HG02571 (cell line): ENCODE data around the gene SMIM12.

ENCODE experiments used
- ATAC-seq: cut with Tn5 transposase; IDR thresholded peaks from one replicate; pipeline ENCODE4 v1.9.1; 2021; ENCODE audit warnings: mild to moderate bottlenecking, moderate library complexity; ENCODE audit not compliant: unreplicated experiment

Gene SMIM12, protein sequence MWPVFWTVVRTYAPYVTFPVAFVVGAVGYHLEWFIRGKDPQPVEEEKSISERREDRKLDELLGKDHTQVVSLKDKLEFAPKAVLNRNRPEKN

DNA sequence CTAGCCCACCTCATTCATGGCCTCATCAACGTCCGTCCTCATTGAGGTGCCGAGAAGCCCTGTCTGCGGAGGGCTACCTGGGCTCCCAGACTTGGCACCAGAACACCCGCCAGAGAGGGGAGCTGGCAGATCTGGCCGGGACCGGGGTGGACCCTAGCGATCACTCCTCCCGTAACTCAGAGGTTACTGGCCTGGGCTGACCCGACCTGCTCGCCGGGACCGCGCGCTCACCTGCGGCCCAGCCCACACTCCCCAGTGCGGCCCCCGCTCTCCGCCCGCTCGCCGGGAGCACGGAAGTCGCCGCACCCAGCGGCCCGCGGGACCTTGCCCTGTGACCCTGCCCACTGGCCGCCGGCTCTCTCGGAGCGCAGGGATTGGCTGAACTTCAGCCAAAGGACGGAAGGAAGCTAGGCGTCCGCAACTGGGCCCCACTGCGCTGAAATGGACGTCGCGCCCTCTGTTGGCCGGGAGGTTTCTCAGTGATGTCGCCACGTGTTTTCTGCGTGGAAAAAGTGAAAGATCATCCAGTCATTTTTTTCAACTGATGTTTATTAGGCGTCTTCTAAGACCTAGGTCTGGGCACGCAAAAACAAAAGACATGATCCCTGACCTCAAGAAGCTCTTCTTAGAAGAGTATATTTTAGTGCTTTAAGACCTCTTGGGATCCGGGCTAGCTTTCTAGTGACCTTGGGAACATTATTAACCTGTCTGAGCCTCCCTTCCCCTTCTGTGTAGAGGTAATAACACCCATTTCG lies at the start of gene SMIM12:
Gene SMIM12, minus strand, starts transcription at position 304 of the 755 bp plus-strand sequence. CDS start 3,772 bp downstream, outside the sequence.
- ATAC-seq, result peak; percentile 95

DNA sequence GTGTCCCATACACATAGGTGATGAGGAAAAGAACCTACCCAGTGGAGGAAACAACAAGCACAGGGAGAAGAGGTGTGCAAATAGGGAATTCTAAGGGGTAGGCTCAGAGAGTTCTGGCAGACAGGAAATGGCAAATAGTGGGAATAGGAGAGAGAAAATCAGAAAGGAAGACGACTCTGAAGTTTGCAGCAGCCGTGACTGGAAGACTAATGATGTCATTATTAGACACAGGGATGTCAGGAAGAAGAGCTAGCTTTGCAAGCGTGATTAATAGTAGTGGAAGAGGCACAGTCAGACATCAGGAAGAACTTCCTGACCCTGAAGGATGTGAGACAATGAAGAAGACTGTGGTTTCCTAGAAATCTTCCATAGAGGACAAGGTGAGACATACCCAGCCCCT lies 48.8 kb upstream of the SMIM12 start:
- ATAC-seq, result no peak

DNA sequence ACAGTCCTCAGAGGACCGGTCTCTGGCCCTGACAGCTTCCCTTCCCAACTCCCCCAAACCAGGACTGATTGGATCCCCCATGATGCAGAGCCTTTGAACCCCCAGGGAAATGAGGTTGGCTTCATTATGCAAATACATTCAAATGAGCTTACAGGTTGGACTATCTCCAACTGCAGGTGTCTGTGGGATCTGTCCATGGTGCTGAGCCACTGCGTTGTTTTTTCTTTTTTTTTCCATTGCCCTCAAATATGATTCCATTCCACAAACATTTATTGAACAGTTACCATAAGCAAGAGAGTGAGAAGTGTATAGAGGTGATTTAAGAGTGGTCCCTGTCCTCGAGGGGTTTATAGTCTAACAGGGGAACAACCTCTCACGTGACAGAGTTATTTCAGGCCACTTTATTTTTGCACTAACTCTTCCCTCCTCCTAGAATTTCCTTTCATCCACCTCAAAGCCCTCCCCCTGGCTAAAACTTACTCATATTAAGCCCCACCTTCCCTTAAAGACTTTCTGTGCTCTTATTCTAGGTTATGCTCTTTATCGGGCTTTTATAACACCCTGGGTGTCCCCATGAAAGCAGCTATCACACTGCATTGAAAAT lies 48.0 kb upstream of the SMIM12 start:
- ATAC-seq, result no peak

DNA sequence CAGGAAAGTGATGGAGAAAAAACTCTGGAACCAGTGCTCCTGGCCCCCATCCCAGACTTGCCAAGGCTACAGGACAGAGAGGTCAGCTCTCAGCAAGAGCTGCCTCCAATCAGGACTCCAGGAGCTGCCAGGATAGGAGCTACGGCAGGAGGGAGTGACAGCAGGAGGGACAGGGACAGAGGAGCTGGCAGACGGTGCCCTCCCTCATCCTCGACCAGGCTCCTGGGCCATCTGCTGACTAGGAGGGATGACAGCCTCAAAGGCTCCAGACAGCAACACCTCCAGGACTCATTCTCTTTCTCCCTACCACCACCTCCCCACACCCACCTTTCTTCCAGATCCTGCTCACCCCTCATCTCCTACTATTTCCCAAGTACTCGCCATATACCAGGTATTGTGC lies 47.2 kb upstream of the SMIM12 start:
- ATAC-seq, result no peak

DNA sequence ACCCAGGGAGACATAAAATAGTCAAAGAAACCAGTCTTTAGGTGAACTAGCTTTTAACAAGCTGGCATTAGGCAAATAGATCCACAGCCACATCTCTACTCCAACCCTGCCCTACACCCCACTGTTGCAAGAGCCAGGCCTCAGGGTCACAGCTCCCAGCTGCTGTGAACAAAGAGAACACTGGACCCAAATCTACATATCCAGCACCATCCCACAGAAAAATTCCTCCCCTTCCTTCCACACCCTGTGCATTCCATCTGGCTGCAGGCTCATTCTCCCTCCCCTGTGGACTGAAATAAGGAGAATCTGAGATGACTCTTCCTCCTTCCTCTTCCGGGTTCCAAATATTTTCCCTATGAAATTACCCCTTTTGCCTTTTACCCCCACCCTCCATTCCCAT lies 46.7 kb upstream of the SMIM12 start:
- ATAC-seq, result no peak

DNA sequence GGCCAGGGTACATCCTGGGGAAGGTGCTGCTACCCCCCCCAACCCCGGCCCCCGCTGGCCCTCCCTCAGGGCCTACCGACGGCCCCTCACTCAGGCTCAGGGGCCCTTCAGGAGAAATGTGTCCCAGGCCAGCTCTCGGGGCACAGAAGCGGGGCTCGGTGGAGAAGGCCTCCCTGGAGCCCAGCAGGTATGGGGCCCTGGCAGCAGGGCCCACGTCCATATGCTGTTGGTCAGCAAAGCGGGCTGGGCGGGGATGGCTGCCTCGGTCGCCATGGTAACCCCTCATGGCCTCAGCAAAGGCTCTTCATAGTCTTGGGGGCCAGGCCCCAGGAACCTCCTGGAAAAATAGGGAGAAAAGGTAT lies 45.5 kb upstream of the SMIM12 start:
- no peak for ATAC-seq

DNA sequence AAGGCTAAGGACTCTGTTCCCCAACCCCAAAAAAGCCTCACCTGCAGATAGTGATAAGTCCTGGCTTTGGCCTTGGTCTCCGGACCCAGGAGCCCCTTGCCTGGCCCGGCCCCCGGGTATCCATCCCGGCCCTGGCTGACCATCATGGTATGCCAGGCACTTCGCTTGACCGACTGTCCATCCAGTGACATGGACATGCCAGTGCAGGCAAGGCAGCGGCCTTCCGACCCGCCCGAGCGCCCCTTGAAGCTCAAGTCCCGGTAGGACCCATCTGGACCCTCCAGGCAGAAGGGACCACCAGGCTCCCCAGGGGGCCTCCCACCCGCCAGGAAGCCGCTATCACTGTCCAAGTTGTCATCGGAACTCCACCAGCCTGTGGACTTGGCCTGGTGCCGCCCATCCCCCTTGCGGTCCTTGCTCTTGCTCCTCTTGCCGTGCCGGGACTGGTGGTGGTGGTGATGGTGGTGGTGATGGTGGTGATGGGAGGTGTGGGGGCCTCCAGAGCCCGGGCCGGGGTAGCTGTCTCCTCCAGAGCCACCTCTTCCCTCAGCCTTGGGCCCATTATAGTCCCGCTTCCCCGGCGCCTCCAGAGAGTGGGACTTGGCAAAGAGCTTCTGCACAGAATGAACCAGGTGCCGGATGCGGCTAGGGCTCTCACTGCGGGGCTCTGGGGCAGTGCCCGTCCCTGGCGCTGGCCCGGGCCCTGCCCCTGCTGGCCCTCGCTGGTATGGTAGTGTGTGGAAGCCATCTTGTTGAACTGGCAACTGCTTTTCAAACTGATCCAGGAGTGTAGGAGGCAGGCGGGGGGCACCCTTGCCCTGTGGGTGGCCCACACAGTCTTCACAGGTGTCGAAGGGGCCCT lies 44.9 kb upstream of the SMIM12 start:
- no peak for ATAC-seq

DNA sequence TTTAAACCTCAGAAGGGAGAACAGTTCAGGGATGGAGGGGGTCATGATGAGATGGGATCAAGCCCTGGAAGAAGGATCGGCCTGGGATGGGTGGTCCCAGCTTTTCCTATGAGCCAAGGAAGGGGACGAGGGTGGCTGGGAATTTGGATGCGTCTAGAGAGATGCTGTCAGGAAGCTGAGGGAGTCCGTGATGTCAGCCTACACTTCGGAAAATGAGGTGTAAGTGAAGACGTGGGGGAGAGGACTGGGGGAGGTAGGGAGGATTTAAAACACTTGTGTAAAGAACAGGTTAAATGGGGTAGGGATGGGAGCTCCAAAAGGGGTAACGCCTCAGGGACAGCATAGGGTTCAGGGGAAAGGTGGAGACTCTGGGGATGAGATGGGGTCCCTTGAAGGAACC lies 42.4 kb upstream of the SMIM12 start:
- no peak for ATAC-seq

DNA sequence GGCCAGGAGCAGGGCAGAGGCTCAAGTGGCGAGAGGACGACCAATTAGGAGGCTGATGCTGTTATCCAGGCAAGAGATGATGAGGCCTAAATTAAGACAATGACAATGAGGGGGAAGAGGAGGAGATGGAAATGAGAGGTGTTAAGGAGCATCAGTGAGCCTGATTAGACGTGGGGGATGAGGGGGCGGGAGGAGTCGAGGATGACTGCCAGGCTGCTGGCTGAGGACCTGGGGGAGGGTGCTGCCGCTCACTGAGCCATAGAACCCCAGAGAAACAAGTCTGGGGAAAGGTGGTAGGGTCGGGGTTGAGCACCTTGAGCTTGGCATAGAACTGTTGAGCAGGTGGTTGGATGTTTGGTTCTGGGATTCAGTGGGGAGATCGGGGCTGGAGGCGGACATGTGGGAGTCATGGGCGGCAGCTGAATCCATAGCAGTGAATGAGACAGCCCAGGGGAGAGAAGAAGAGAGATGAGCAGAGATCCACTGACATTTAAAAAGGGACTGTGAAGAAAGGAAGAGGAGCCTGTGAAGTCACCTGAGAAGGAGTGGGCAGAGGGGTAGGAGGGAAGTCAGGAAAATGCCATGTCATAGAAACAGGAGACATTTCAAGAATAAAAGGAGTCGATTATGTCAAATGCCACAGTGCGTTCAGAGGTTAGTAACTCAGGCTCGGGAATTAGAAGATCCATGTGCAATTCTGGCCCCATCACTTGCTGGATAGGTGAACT lies 41.4 kb upstream of the SMIM12 start:
- ATAC-seq, result no peak

DNA sequence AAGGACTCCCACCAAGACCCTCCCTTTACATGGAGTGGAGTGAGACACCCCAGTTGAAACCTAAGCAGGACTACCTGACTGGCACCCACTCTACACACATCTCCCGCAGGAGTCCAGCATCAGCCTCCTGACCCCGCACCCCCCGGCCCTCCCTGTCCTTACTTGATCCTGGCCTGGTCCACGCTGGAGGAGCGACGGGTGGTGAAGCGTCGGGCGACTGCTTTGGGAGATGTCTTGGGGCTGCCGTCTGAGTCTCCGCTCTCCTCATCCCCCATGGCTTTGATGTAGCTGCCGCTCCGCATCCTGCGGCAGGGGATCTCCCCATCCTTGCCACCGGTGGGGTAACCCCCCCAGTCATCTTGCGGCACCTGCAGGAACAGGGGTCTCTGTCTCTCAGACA lies 40.4 kb upstream of the SMIM12 start:
- no peak for ATAC-seq

DNA sequence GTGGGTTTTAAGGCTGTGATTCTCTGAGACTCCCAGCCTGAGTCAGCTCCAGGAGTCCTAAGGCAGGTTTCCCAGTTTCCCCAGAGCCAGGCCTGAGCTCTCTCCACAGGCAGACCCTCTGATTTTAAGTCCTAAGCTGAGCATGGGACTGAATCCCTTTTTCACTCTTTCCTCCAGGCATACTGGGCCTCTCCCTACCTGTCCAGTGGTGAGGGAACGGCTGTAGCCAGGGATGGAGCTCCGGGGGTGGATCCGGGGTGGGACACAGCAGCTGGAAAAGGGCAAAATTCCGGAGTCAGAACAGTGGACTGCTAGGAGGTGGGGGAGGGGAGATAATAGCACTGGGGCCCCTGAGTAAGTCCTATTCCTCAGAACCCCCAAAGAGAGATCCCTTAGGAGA lies 39.9 kb upstream of the SMIM12 start:
- no peak for ATAC-seq

DNA sequence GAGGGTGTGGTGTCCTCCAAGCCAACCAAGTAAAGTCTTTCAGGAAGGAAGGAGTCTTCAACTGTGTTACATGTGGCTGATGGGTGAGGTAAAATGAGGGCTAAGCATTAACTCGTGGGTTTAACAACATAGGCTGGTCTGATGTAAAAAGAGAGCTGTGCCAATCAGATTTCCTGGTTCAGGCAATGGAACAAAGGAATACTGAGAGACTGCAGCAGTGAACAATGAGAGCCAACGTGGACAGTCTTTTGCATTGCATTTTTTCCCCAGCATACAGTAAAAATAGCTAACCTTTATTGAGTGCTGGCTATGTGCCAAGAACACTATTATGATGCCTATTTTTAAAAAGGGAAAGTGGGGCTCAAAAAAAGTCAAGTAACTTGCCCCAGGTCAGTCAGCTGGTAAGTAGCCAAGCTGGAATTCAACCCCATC lies 38.8 kb upstream of the SMIM12 start:
- no peak for ATAC-seq

DNA sequence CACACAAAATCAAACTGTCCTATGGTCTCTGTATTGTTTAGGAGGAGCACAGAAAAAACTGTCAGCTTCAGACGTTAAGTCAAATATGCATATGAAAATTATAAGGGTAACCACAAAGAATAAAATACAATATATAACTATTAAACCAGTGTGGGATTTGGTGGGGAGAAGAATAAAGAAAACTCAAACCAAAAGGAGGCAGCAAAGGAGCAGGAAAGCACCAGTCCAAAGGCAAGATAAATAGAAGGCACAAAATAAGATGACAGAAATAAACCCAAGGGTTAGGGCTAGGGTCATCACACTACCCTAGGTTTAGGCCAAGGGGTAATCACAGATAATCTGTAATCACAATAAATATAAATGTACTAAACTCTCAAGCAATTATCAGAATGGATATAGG lies 37.1 kb upstream of the SMIM12 start:
- no peak for ATAC-seq

DNA sequence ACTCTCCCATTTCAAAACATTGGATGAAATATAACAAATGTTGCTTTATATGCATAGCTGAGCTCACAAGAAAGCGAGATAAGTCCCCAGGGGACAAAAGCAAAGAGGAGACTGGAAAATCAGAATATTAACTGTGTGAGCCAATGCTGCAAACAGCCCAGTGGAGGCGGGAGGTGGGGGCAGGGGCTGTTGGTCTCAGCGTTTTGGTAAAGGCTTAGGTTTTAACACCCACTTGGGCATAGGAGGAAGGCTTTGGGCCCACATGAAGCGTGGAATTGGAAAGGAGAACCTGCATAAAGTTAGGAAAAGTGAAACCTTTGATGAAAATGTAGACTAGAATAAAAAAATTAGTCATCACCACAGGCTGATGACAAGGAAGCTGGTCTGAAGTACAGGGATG lies 30.2 kb upstream of the SMIM12 start:
- ATAC-seq, result no peak

DNA sequence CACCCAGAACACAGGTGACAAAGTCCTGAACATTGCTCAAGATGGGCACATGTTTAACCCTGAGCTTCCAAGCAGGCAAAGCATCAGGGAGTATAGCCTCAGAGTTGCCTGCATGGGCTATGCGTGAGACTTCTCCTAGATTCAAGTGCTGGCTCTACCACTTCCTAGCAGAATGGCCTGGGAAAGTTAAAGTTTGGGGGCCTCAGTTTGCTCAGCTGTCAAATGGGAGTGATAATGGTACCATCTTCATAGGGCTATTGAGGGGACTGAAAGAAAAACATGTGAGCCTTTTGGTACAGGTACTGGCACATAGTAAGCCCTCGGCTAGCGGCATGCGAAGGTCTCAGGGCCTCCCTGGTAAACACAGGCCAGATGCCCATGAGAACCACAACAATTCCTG lies 28.0 kb upstream of the SMIM12 start:
- ATAC-seq, result no peak

DNA sequence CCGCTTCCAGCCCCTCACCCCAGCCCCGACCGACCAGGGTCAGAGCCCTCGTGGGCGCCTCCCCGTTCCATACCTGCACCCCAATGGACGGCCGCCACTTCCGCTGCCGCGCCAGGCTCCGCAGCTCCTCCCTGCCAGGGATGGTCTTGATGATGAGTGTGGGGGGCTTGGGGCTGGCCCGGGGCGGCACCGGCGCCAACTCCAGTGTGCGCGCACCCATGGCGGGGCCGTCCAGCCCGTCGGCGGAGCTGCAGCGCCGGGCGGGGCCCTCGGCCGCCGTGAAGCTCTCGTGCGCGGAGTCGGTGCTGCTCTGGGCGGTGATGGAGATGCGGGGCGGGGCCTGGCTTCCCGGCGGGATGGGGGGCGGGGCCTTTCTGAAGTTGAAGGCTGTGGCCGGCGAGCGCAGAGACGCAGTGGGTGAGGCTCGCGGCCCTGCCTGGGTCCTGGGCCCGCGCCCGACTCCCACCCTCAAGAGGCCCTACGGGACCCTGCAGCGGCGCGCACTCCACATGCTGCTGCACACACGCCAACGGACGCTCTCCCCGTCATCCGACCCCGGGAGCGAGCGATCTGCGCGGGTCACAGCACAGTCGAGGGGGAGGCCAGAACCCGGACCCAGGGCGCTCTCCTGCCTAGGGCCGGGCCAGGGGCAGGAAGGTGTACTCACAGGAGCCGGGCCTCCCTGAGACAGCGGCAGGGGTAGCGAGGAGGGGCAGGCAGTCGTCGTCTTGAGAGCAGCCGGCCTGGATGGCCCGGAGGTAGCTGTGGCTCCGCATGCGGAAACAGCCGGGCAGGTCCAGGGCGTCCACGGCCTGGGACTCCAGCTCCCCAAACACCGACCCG lies 26.1 kb upstream of the SMIM12 start:
- no peak for ATAC-seq

DNA sequence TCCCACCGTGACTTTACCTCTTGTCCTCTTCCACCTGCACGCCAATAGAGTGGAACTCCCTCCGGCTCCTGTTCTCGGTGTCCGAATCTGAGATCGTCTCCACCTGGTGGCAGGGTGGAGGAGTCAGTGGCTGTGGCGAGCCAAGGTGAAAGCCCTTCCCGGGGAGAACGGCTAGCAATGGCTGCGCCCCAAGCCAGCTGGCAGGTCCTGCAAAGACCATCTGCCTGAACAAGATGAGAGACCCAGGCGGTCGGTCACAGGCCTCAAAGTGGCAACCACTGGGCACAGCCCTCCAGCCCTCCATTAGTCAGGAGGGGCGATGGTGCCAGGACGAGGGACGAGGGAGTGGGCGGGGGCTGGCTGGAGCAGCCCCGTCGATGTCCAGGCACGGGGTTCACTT lies 25.4 kb upstream of the SMIM12 start:
- no peak for ATAC-seq

DNA sequence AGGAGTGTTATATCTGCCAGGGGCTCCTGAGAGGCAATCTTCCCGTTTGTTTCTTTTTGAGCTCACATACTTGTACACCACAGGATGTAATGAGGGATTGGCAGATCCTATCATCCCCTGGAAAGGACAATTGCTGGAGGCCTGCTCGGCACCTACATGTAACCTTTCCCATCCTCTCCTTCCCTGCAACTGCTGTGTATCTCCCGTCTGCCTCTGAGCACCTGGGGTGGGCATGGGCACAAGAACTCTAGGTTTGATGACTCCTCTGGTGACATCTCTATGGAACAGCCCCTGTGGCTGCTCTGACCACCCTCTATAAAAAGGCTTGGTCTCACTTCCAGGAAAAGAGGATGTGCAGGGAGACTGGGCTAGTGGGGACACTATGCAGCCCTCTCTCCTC lies 25.0 kb upstream of the SMIM12 start:
- no peak for ATAC-seq

DNA sequence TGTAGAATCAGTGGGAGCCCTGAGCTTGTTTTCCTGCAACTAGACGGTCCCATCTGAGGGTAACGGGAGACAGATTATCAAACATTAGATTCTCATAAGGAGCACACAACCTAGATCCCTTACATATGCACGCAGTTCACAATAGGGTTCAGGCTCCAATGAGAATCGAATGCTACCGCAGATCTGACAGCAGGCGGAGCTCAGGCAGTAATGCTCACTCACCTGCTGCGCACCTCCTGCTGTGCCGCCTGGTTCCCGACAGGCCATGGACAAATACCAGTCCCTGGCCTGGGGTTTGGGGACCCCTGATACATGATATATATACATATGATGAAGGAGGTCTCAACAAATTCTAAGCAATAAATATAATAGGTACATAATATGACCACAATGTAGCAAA lies 19.7 kb upstream of the SMIM12 start:
- ATAC-seq, result no peak

DNA sequence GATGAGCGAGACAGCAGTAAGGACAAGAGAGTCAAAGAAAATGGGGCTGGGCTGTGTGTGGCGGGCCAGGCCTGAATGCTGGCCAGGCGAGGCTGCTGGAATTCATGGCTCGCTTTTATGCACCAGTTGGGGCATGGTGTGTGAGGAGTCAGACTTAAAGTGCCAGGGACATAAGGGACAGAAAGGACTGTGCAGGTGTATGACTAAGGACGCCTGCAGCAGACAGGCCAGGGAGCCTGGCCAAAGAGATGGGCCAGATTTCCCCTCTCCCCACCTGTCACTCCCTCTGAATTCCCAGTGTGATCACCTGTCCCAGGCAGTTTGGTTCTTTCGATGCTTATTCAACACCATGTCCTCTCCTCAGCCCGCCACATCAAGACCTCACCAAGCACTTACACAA lies 16.9 kb upstream of the SMIM12 start:
- ATAC-seq, result no peak
